Effector CD8-positive, alpha-beta T cell (primary cell): ENCODE results near the gene SSPN.

Experiments
- DNase-seq: peaks from one replicate; lab custom pipeline; 2025; lab: John Stamatoyannopoulos, UW

Gene SSPN

GRCh38 chr12:26266881-26267280 is 71.5 kb downstream of the SSPN start:
- no peak for DNase-seq

- DNase-seq: no peak
Observed at GRCh38 chr12:26268841-26269561, 73.6 kb downstream of the SSPN start.

- no peak for DNase-seq
Observed at GRCh38 chr12:26269562-26270284, 74.3 kb downstream of the SSPN start.

- no peak for DNase-seq
Observed at GRCh38 chr12:26271024-26271423, 75.7 kb downstream of the SSPN start.

GRCh38 chr12:26271889-26272492 is 76.6 kb downstream of the SSPN start:
- no peak for DNase-seq

GRCh38 chr12:26272851-26273250 is 77.5 kb downstream of the SSPN start:
- no peak for DNase-seq

- DNase-seq: no peak
Observed at GRCh38 chr12:26273811-26274210, 78.4 kb downstream of the SSPN start.

GRCh38 chr12:26274441-26275312 is 79.3 kb downstream of the SSPN start:
- no peak for DNase-seq

GRCh38 chr12:26275313-26276131 is 80.1 kb downstream of the SSPN start:
- DNase-seq: no peak

GRCh38 chr12:26276709-26277108 is 81.3 kb downstream of the SSPN start:
- DNase-seq: no peak

GRCh38 chr12:26277506-26278246 is 82.3 kb downstream of the SSPN start:
- DNase-seq: no peak

GRCh38 chr12:26278266-26278665 is 82.9 kb downstream of the SSPN start:
- DNase-seq: no peak

GRCh38 chr12:26278666-26279065 is 83.3 kb downstream of the SSPN start:
- no peak for DNase-seq

GRCh38 chr12:26279091-26279490 is 83.7 kb downstream of the SSPN start:
- DNase-seq: no peak

- no peak for DNase-seq
Observed at GRCh38 chr12:26279908-26280307, 84.5 kb downstream of the SSPN start.

GRCh38 chr12:26280869-26281268 is 85.5 kb downstream of the SSPN start:
- DNase-seq: no peak

GRCh38 chr12:26281320-26281719 is 85.9 kb downstream of the SSPN start:
- DNase-seq: no peak

GRCh38 chr12:26282339-26282940 is 87.1 kb downstream of the SSPN start:
- no peak for DNase-seq

- no peak for DNase-seq
Observed at GRCh38 chr12:26283046-26283445, 87.7 kb downstream of the SSPN start.

- DNase-seq: no peak
Observed at GRCh38 chr12:26283617-26284016, 88.2 kb downstream of the SSPN start.
